GM23338 (cell line): ENCODE measurements around the gene GSTA5. TPM values are rescaled to one million over a fixed set of nuclear protein-coding genes. Genes with fewer than 3 reads are reported as not detected.

Experiments
- ATAC-seq: fragments of 200-7000 bp; cut with Tn5 transposase; 3 replicates; pipeline ENCODE4 v1.9.1; 2020
- DNase-seq: peaks from one replicate; pipeline ENCODE4 v3.0.0-alpha.2; 2015; ENCODE audit warnings: low spot score
- H2AFZ ChIP-seq: fragments of 200-600 bp; sonication (generic); 2 replicates; pipeline ENCODE4 v1.8.0; 2016; ENCODE audit warnings: antibody characterized with exemption, mild to moderate bottlenecking, moderate library complexity
- H3F3A ChIP-seq: fragments of 200-600 bp; sonication (generic); replicated peaks from 2 replicates; pipeline ENCODE4 v1.8.0; 2017; ENCODE audit warnings: antibody characterized with exemption, mixed run types, low read depth
- H3K27ac ChIP-seq: fragments of 200-600 bp; sonication (generic); 2 replicates; pipeline ENCODE4 v1.6.1; 2016; ENCODE audit warnings: low read depth
- H3K27me3 ChIP-seq: fragments of 200-600 bp; sonication (generic); 2 replicates; pipeline ENCODE4 v1.8.0; 2016; ENCODE audit warnings: mild to moderate bottlenecking, mixed run types, moderate library complexity; ENCODE audit not compliant: insufficient read depth
- H3K36me3 ChIP-seq: fragments of 200-600 bp; sonication (generic); 2 replicates; pipeline ENCODE4 v1.8.0; 2016; ENCODE audit warnings: mild to moderate bottlenecking; ENCODE audit not compliant: insufficient read depth
- H3K4me1 ChIP-seq: fragments of 200-600 bp; sonication (generic); 2 replicates; pipeline ENCODE4 v1.8.0; 2016; ENCODE audit warnings: mild to moderate bottlenecking, moderate library complexity; ENCODE audit not compliant: insufficient read depth
- H3K4me2 ChIP-seq: fragments of 200-600 bp; sonication (generic); 2 replicates; pipeline ENCODE4 v1.7.1; 2017; ENCODE audit warnings: mixed run types
- H3K4me3 ChIP-seq: fragments of 200-600 bp; sonication (generic); 2 replicates; pipeline ENCODE4 v1.6.1; 2016; ENCODE audit warnings: mixed run types
- H3K79me2 ChIP-seq: fragments of 200-600 bp; sonication (generic); replicated peaks from 2 replicates; pipeline ENCODE4 v1.8.0; 2017; ENCODE audit warnings: mild to moderate bottlenecking; ENCODE audit not compliant: insufficient read depth
- H3K9me2 ChIP-seq: fragments of 200-600 bp; sonication (generic); 2 replicates; pipeline ENCODE4 v1.8.0; 2017; ENCODE audit not compliant: insufficient read depth
- H4K20me1 ChIP-seq: fragments of 200-600 bp; sonication (generic); replicated peaks from 2 replicates; pipeline ENCODE4 v1.8.0; 2017; ENCODE audit warnings: mild to moderate bottlenecking; ENCODE audit not compliant: insufficient read depth
- H3K27ac Mint-ChIP-seq: 2 replicates; pipeline ENCODE4 v1.8.0; 2020; ENCODE audit warnings: inconsistent platforms, mild to moderate bottlenecking, moderate library complexity, mixed read lengths
- H3K27me3 Mint-ChIP-seq: 3 replicates; pipeline ENCODE4 v1.8.0; 2022; ENCODE audit warnings: low read depth, mild to moderate bottlenecking, moderate library complexity, mixed read lengths, inconsistent platforms; ENCODE audit not compliant: insufficient read depth, poor library complexity
- H3K36me3 Mint-ChIP-seq: 3 replicates; pipeline ENCODE4 v1.8.0; 2021; ENCODE audit warnings: low read depth, mild to moderate bottlenecking, inconsistent platforms, moderate library complexity, mixed read lengths
- H3K4me1 Mint-ChIP-seq: 3 replicates; pipeline ENCODE4 v1.8.0; 2020; ENCODE audit warnings: mild to moderate bottlenecking, inconsistent platforms, mixed read lengths
- H3K4me3 Mint-ChIP-seq: 3 replicates; pipeline ENCODE4 v1.8.0; 2021; ENCODE audit warnings: moderate library complexity, mild to moderate bottlenecking, inconsistent platforms, mixed read lengths
- H3K9me3 Mint-ChIP-seq: 3 replicates; pipeline ENCODE4 v1.8.0; 2020; ENCODE audit warnings: moderate library complexity, mild to moderate bottlenecking, inconsistent platforms, mixed read lengths
- CREB1 ChIP-seq: fragments of 250-450 bp; sonication (Bioruptor Pico); IDR thresholded peaks from 2 replicates; pipeline ENCODE4 v1.5.0; 2020; ENCODE audit warnings: low read depth, mild to moderate bottlenecking, moderate library complexity
- CTCF ChIP-seq, 2 experiments: fragments of 200-600 bp in 1 of 2; sonication (generic) in 1 of 2; conservative IDR thresholded peaks; 2 replicates each; pipeline versions ENCODE4 v1.5.1 to v1.6.1; 2016 to 2017; ENCODE audit warnings: antibody characterized with exemption in 2 of 2, low read depth in 2 of 2, mild to moderate bottlenecking in 2 of 2, moderate library complexity in 1 of 2
- ETS1 ChIP-seq: IDR thresholded peaks from 2 replicates; pipeline ENCODE4 v1.6.1; 2016; ENCODE audit warnings: antibody characterized with exemption
- EZH2 ChIP-seq: fragments of 200-600 bp; sonication (generic); IDR thresholded peaks from one replicate; pipeline ENCODE4 v1.8.0; 2017; ENCODE audit warnings: antibody characterized with exemption, mild to moderate bottlenecking, low read depth; ENCODE audit not compliant: unreplicated experiment
- EZH2phosphoT487 ChIP-seq: fragments of 200-600 bp; sonication (generic); IDR thresholded peaks from one replicate; pipeline ENCODE4 v1.8.1; 2018; ENCODE audit warnings: antibody characterized with exemption; ENCODE audit not compliant: unreplicated experiment
- JUNB ChIP-seq: IDR thresholded peaks from one replicate; pipeline ENCODE4 v1.6.1; 2016; ENCODE audit warnings: antibody characterized with exemption; ENCODE audit not compliant: unreplicated experiment
- NANOG ChIP-seq: IDR thresholded peaks from 2 replicates; pipeline ENCODE4 v1.6.1; 2016; ENCODE audit warnings: antibody characterized with exemption, borderline replicate concordance
- REST ChIP-seq: IDR thresholded peaks from one replicate; pipeline ENCODE4 v1.6.1; 2018; ENCODE audit warnings: antibody characterized with exemption; ENCODE audit not compliant: unreplicated experiment
- STAT1 ChIP-seq: IDR thresholded peaks from one replicate; pipeline ENCODE4 v1.6.1; 2016; ENCODE audit warnings: antibody characterized with exemption; ENCODE audit not compliant: unreplicated experiment
- ZNF114 ChIP-seq: fragments of 250-450 bp; sonication (Bioruptor Pico); IDR thresholded peaks from 2 replicates; pipeline ENCODE4 v1.5.0; 2020; ENCODE audit warnings: mild to moderate bottlenecking, moderate library complexity
- ZNF331 ChIP-seq: fragments of 250-450 bp; sonication (Bioruptor Pico); IDR thresholded peaks from 2 replicates; pipeline ENCODE4 v1.5.0; 2020; ENCODE audit warnings: low read depth, mild to moderate bottlenecking, moderate library complexity
- polyA plus RNA-seq: library from polyadenylated mRNA; unstranded; fragments of >200 nt; fragmentation: Nextera tagmentation; extraction: Ambion mirVana; gene quantifications from 2 replicates; pipeline ENCODE4 v1.2.1, GENCODE V29; 2016
- total RNA-seq: library from RNA; depleted of rRNA; stranded (reverse); fragments of >200 nt; shearing (Covaris generic); gene quantifications from 2 replicates; pipeline ENCODE4 v1.2.3, GENCODE V29; 2014

GSTA5 gene
- total and polyA plus RNA-seq, 2 experiments from 2014 or later, result not detected

GRCh38 chr6:52881662-52881995, 41.0 kb upstream of the GSTA5 start (continued):
- TF ChIP-seq REST, result no peak
- no peak for TF ChIP-seq NANOG
- TF ChIP-seq ZNF331, result no peak
- TF ChIP-seq ETS1, result no peak
- no peak for TF ChIP-seq EZH2phosphoT487
- no peak for TF ChIP-seq CREB1

GRCh38 chr6:52877786-52878185, 37.2 kb upstream of the GSTA5 start:
- H3K27ac Mint-ChIP-seq, result no peak overlapping the region
- Histone ChIP-seq H3K27ac (no peak overlapping the region), H3K9me2 (no peaks in the 10 kb centered on the region), H3K4me2 (no peak overlapping the region), H3K36me3 (no peaks in the 10 kb centered on the region), H3K79me2 (no peaks in the 10 kb centered on the region), H3K4me1 (no peaks in the 10 kb centered on the region; the same call in 1 of the 2 replicates), H3F3A (no peaks in the 10 kb centered on the region), H4K20me1 (no peaks in the 10 kb centered on the region), H3K27me3 (no peaks in the 10 kb centered on the region), H3K4me3 (no peak overlapping the region), H2AFZ (no peak overlapping the region)
- no peaks in the 10 kb centered on the region for H3K9me3 Mint-ChIP-seq
- DNase-seq, result no peak
- H3K4me3 Mint-ChIP-seq, result no peak overlapping the region
- peaks cover 7% of the 10 kb centered on the region for H3K4me1 Mint-ChIP-seq
- H3K36me3 Mint-ChIP-seq, result no peaks in the 10 kb centered on the region
- TF ChIP-seq ZNF114 (CRISPR knock-in tag) (no peak), ETS1 (no peak), REST (no peak), CTCF (conservative IDR thresholded peaks at IDR 0.05; ENCODE audit: low read depth in 2 of 2) (no peak), EZH2 (no peak), STAT1 (no peak), JUNB (no peak)
- H3K27me3 Mint-ChIP-seq, result no peaks in the 10 kb centered on the region
- ATAC-seq, result no peak
